Occipital lobe (tissue), 2 donors: Measurements from ENCODE around the gene STAP2. TPM values are rescaled to one million over a fixed set of nuclear protein-coding genes. Genes with fewer than 3 reads are reported as not detected.
"Not testable (repeated sequence)": the region's sequence is repeated elsewhere in the genome, so short reads cannot be mapped to it uniquely, and the experiment has no call there.

ENCODE experiments used
- DNase-seq: peaks from one replicate; lab custom pipeline; 2025; lab: John Stamatoyannopoulos, UW
- total RNA-seq: library from RNA; depleted of rRNA; stranded (reverse); fragments of >200 nt; gene quantifications from one replicate; pipeline ENCODE4 v1.2.3, GENCODE V29; 2014

STAP2 gene
- total RNA-seq, 1 donor from 2014 or later, result 2.8 TPM

GRCh38 chr19:4301590-4302242, 36.9 kb downstream of the STAP2 start:
- DNase-seq, result no peak

- DNase-seq, result no peak
Measured at GRCh38 chr19:4300589-4300988, 38.0 kb downstream of the STAP2 start.

- no peak for DNase-seq
Measured at GRCh38 chr19:4298810-4299550, 39.6 kb downstream of the STAP2 start.

- DNase-seq, result no peak
Measured at GRCh38 chr19:4297901-4298809, 40.5 kb downstream of the STAP2 start.

- peak; percentile 56 for DNase-seq
Measured at GRCh38 chr19:4295972-4296771, 42.5 kb downstream of the STAP2 start.

- DNase-seq, result no peak
Measured at GRCh38 chr19:4294389-4294788, 44.2 kb downstream of the STAP2 start.

- no peak for DNase-seq
Measured at GRCh38 chr19:4292515-4292914, 46.1 kb downstream of the STAP2 start.

GRCh38 chr19:4291184-4291732, 47.4 kb downstream of the STAP2 start:
- no peak for DNase-seq

GRCh38 chr19:4288091-4288777, 50.4 kb downstream of the STAP2 start:
- DNase-seq, result no peak

- not testable (repeated sequence) for DNase-seq
Measured at GRCh38 chr19:4286141-4286540, 52.5 kb downstream of the STAP2 start.

GRCh38 chr19:4284974-4285373, 53.7 kb downstream of the STAP2 start:
- no peak for DNase-seq

GRCh38 chr19:4284176-4284958, 54.3 kb downstream of the STAP2 start:
- no peak for DNase-seq

GRCh38 chr19:4279530-4280422, 58.9 kb downstream of the STAP2 start:
- no peak for DNase-seq

GRCh38 chr19:4279267-4279529, 59.4 kb downstream of the STAP2 start:
- DNase-seq, result no peak

- no peak for DNase-seq
Measured at GRCh38 chr19:4278419-4279266, 60.0 kb downstream of the STAP2 start, which contains the start of gene SHD. Gene SHD, plus strand, starts transcription at chr19:4279266. Its CDS starts 798 bp downstream, at chr19:4280064.

GRCh38 chr19:4278010-4278409, 60.6 kb downstream of the STAP2 start:
- no peak for DNase-seq

GRCh38 chr19:4277191-4277696, 61.4 kb downstream of the STAP2 start:
- no peak for DNase-seq

GRCh38 chr19:4274321-4274686, 64.3 kb downstream of the STAP2 start:
- not testable (repeated sequence) for DNase-seq
